Measurements from ENCODE around the gene CDH23. TPM values are rescaled to one million over a fixed set of nuclear protein-coding genes. Genes with fewer than 3 reads are reported as not detected.

CDH23 gene
- polyA plus RNA-seq, 1 experiment: 0.01 TPM

GRCh38 chr10:71829171-71829570, 432.5 kb downstream of the CDH23 start:
- TF ChIP-seq CTCF (IDR thresholded peaks at IDR 0.05; ENCODE audit: low read depth, low read length): no peak
- CTCF ChIA-PET: interaction anchor here (0.6 to 1.6 kb wide), 3 partner anchors 18 to 392 kb away, joined by 3 to 13 read pairs (median 5); no protein-coding TSS in a partner anchor
- no peaks in the 10 kb centered on the region for H3K9me3 ChIP-seq (ENCODE audit: control insufficient read depth, insufficient read depth, low read length)
- DNase-seq (ENCODE audit: low read depth, low spot score): no peak
- no peak overlapping the region for H3K4me3 ChIP-seq (ENCODE audit: low read depth, low read length)
- no peak overlapping the region for H3K27ac ChIP-seq (ENCODE audit: low read depth, low read length)
- POLR2A ChIA-PET: no interaction called here
- no peaks in the 10 kb centered on the region for H3K27me3 ChIP-seq (ENCODE audit: control insufficient read depth, insufficient read depth, low read length)

GRCh38 chr10:71829896-71830295, 433.2 kb downstream of the CDH23 start:
- Histone ChIP-seq H3K27me3 (ENCODE audit: control insufficient read depth, insufficient read depth, low read length) (no peaks in the 10 kb centered on the region), H3K27ac (ENCODE audit: low read depth, low read length) (no peak overlapping the region), H3K9me3 (ENCODE audit: control insufficient read depth, insufficient read depth, low read length) (no peaks in the 10 kb centered on the region), H3K4me3 (ENCODE audit: low read depth, low read length) (no peak overlapping the region)
- TF ChIP-seq CTCF (IDR thresholded peaks at IDR 0.05; ENCODE audit: low read depth, low read length): no peak
- ChIA-PET CTCF (interaction anchor here (0.6 to 1.6 kb wide), 4 partner anchors 18 to 511 kb away, joined by 3 to 13 read pairs (median 3); partner anchors contain the start of gene SLC29A3), POLR2A (no interaction called here)
- DNase-seq (ENCODE audit: low read depth, low spot score): no peak

- no peak overlapping the region for H3K27ac ChIP-seq (ENCODE audit: low read depth, low read length)
- CTCF ChIA-PET: interaction anchor here (0.6 to 1.6 kb wide), 2 partner anchors 65 to 66 kb away, joined by 3 to 13 read pairs; no protein-coding TSS in a partner anchor
- no peak overlapping the region for H3K4me3 ChIP-seq (ENCODE audit: low read depth, low read length)
- no peak for DNase-seq (ENCODE audit: low read depth, low spot score)
- POLR2A ChIA-PET: no interaction called here
- H3K27me3 ChIP-seq (ENCODE audit: control insufficient read depth, insufficient read depth, low read length): no peaks in the 10 kb centered on the region
- H3K9me3 ChIP-seq (ENCODE audit: control insufficient read depth, insufficient read depth, low read length): no peaks in the 10 kb centered on the region
- TF ChIP-seq CTCF (IDR thresholded peaks at IDR 0.05; ENCODE audit: low read depth, low read length): no peak
Measured at GRCh38 chr10:71830726-71831125, 434.0 kb downstream of the CDH23 start.

GRCh38 chr10:71831646-71832552, 435.2 kb downstream of the CDH23 start:
- CTCF ChIA-PET: interaction anchor here (0.7 kb wide), 1 partner anchor 64 kb away, joined by 3 read pairs; no protein-coding TSS in a partner anchor
- no peak for TF ChIP-seq CTCF (IDR thresholded peaks at IDR 0.05; ENCODE audit: low read depth, low read length)
- POLR2A ChIA-PET: interaction anchor here (0.8 kb wide), 1 partner anchor 19 kb away, joined by 3 read pairs; the partner anchor contains the start of gene PSAP
- peak overlapping the region; percentile 2 for H3K27ac ChIP-seq (ENCODE audit: low read depth, low read length)
- no peaks in the 10 kb centered on the region for H3K9me3 ChIP-seq (ENCODE audit: control insufficient read depth, insufficient read depth, low read length)
- DNase-seq (ENCODE audit: low read depth, low spot score): no peak
- no peak overlapping the region for H3K4me3 ChIP-seq (ENCODE audit: low read depth, low read length)
- H3K27me3 ChIP-seq (ENCODE audit: control insufficient read depth, insufficient read depth, low read length): no peaks in the 10 kb centered on the region

DNA sequence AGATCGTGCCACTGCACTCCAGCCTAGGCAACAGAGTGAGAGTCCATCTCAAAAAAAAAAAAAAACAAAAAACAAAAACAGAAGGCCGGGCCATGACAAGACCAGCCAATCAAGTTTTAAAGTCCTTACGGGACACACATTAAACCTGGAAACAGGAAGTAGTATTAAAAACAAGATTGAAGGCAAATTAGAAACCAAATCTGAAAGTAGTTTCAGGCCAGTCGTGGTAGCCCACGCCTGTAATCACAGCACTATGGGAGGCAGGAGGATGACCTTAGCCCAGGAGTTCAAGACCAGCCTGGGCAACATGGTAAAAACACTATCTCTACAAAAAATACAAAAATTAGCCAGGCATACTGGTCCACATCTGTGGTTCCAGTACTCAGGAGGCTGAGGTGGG, 436.2 kb downstream of the CDH23 start:
- no peak for DNase-seq (ENCODE audit: low read depth, low spot score)
- ChIA-PET CTCF (interaction anchor here (0.8 kb wide), 1 partner anchor 216 kb away, joined by 3 read pairs; no protein-coding TSS in a partner anchor), POLR2A (interaction anchor here (0.6 to 0.8 kb wide), 2 partner anchors 18 to 28 kb away, joined by 3 to 4 read pairs; partner anchors contain the start of gene PSAP)
- H3K27me3 ChIP-seq (ENCODE audit: control insufficient read depth, insufficient read depth, low read length): no peaks in the 10 kb centered on the region
- no peaks in the 10 kb centered on the region for H3K9me3 ChIP-seq (ENCODE audit: control insufficient read depth, insufficient read depth, low read length)
- no peak overlapping the region for H3K27ac ChIP-seq (ENCODE audit: low read depth, low read length)
- no peak for TF ChIP-seq CTCF (IDR thresholded peaks at IDR 0.05; ENCODE audit: low read depth, low read length)
- H3K4me3 ChIP-seq (ENCODE audit: low read depth, low read length): no peak overlapping the region
